ENCODE results near the gene ADGRA3. TPM values are rescaled to one million over a fixed set of nuclear protein-coding genes. Genes with fewer than 3 reads are reported as not detected.

ADGRA3 gene
- total RNA-seq, 1 experiment from 2014 or later: 56.5 TPM

- H2AK5ac ChIP-seq (ENCODE audit: insufficient read length, low read length): no peak overlapping the region
- no peaks in the 10 kb centered on the region for H3K9me3 ChIP-seq (ENCODE audit: control insufficient read depth, low read depth, low read length)
- no peaks in the 10 kb centered on the region for H3K23me2 ChIP-seq (ENCODE audit: insufficient read length, low read depth, low read length, poor library complexity, severe bottlenecking)
- no peaks in the 10 kb centered on the region; the same call in 1 of the 2 replicates for H3K27me3 Mint-ChIP-seq (ENCODE audit: low read depth)
- H3K18ac ChIP-seq (ENCODE audit: insufficient read length, low read depth, low read length): no peak overlapping the region
- no peak overlapping the region for H3K23ac ChIP-seq (ENCODE audit: insufficient read length, low read depth, low read length)
- H2BK12ac ChIP-seq (ENCODE audit: insufficient read length, low read depth, low read length): no peak overlapping the region
- H2AFZ ChIP-seq (ENCODE audit: low read length): no peak overlapping the region
- H3K79me2 ChIP-seq (ENCODE audit: insufficient read depth, low read length): no peaks in the 10 kb centered on the region; the same call in 1 of the 2 replicates
- peaks cover 3% of the 10 kb centered on the region in 2 experiments; a peak in 1 of 5 replicates for H3K9me3 Mint-ChIP-seq
- H3K56ac ChIP-seq (ENCODE audit: insufficient read length, low read depth, low read length): no peak overlapping the region
- no peak overlapping the region for H2BK5ac ChIP-seq (ENCODE audit: insufficient read length, low read length)
- peaks cover 14 to 15% of the 10 kb centered on the region in 2 experiments for H3K4me1 Mint-ChIP-seq
- no peak overlapping the region for H2BK15ac ChIP-seq (ENCODE audit: low read depth, low read length)
- H3K14ac ChIP-seq (ENCODE audit: insufficient read depth, low read length): no peak overlapping the region
- H3K27me3 ChIP-seq (ENCODE audit: insufficient read depth, low read length): no peaks in the 10 kb centered on the region
- no peak overlapping the region for H3K4me2 ChIP-seq (ENCODE audit: insufficient read depth, insufficient read length, low read length)
- H2BK120ac ChIP-seq (ENCODE audit: low read depth, low read length, poor library complexity, severe bottlenecking): no peak overlapping the region
- no peak overlapping the region for H3K4ac ChIP-seq (ENCODE audit: low read depth, low read length)
- H3K27ac Mint-ChIP-seq: no peak overlapping the region
- no peak overlapping the region for H4K5ac ChIP-seq (ENCODE audit: insufficient read length, low read depth, low read length)
- H2BK20ac ChIP-seq (ENCODE audit: low read depth, low read length, poor library complexity, severe bottlenecking): no peak overlapping the region
- no peaks in the 10 kb centered on the region for H3K79me1 ChIP-seq (ENCODE audit: insufficient read depth, low read depth, low read length, poor library complexity, severe bottlenecking)
- no peaks in the 10 kb centered on the region for H4K20me1 ChIP-seq (ENCODE audit: control insufficient read depth, insufficient read depth, insufficient read length)
- H3K4me1 ChIP-seq (ENCODE audit: insufficient read depth, low read length): no peaks in the 10 kb centered on the region; the same call in 1 of the 2 replicates
- no peak overlapping the region for H4K91ac ChIP-seq (ENCODE audit: insufficient read length, low read depth, low read length)
- H3K36me3 Mint-ChIP-seq (ENCODE audit: insufficient read depth in 1 of 3, low read depth in 3 of 3): peaks cover 0 to 4% (median 3%) of the 10 kb centered on the region in 3 experiments; a peak in 4 of 7 replicates
- H3T11ph ChIP-seq (ENCODE audit: low read length): no peak overlapping the region
- no peak for DNase-seq
- no peak overlapping the region for H3K4me3 Mint-ChIP-seq
- no peak overlapping the region for H4K8ac ChIP-seq (replicated peaks; ENCODE audit: insufficient read length, low read depth, low read length)
- no CpG with 5 or more reads among the region's 3 CpGs for WGBS (ENCODE audit: extremely low coverage, insufficient read length, low lambda C conversion rate)
- no peak overlapping the region for H3K9ac ChIP-seq (ENCODE audit: extremely low read depth, insufficient read length, low read length)
- no peak overlapping the region for H3K27ac ChIP-seq (ENCODE audit: insufficient read length, low read depth, low read length)
- no peak for TF ChIP-seq CTCF (conservative IDR thresholded peaks at IDR 0.05)
Measured at GRCh38 chr4:22372986-22373385, 142.9 kb downstream of the ADGRA3 start.

Data from H9 (cell line).